NCI-H748 (cell line): ENCODE results near the gene CASP10.
A peak's percentile ranks its signal among the peaks of the same experiment; 100 is the strongest.
"Not testable (repeated sequence)": the region's sequence is repeated elsewhere in the genome, so short reads cannot be mapped to it uniquely, and the experiment has no call there.

ENCODE experiments used
- DNase-seq: peaks from one replicate; lab custom pipeline; 2025; ENCODE audit not compliant: unreplicated experiment; lab: John Stamatoyannopoulos, UW

Gene CASP10

GRCh38 chr2:201232467-201232815 lies 49.5 kb downstream of the CASP10 start:
- no peak for DNase-seq

- DNase-seq, result peak; percentile 92
These were observed 50.4 kb downstream of the CASP10 start for GRCh38 chr2:201233192-201233811.

- DNase-seq, result no peak
These were observed 51.1 kb downstream of the CASP10 start for GRCh38 chr2:201233812-201234662.

- no peak for DNase-seq
These were observed 51.8 kb downstream of the CASP10 start for GRCh38 chr2:201234663-201235135.

- peak; percentile 65 for DNase-seq
These were observed 53.2 kb downstream of the CASP10 start for GRCh38 chr2:201235860-201236811.

- DNase-seq, result no peak
These were observed 54.7 kb downstream of the CASP10 start for GRCh38 chr2:201237486-201238123.

GRCh38 chr2:201239167-201239935 lies 56.4 kb downstream of the CASP10 start:
- not testable (repeated sequence) for DNase-seq

- DNase-seq, result no peak
These were observed 59.8 kb downstream of the CASP10 start for GRCh38 chr2:201242571-201243277.

- DNase-seq, result no peak
These were observed 61.9 kb downstream of the CASP10 start for GRCh38 chr2:201244829-201245228.

- no peak for DNase-seq
These were observed 63.3 kb downstream of the CASP10 start for GRCh38 chr2:201246280-201246679.

GRCh38 chr2:201248288-201248844 lies 65.4 kb downstream of the CASP10 start:
- DNase-seq, result no peak

- no peak for DNase-seq
These were observed 66.9 kb downstream of the CASP10 start for GRCh38 chr2:201249889-201250288.

GRCh38 chr2:201250741-201251140 lies 67.8 kb downstream of the CASP10 start:
- DNase-seq, result no peak

GRCh38 chr2:201254081-201254730 lies 71.3 kb downstream of the CASP10 start:
- no peak for DNase-seq

- no peak for DNase-seq
These were observed 72.6 kb downstream of the CASP10 start for GRCh38 chr2:201255408-201256033.

GRCh38 chr2:201256082-201256481 lies 73.1 kb downstream of the CASP10 start:
- DNase-seq, result no peak

- no peak for DNase-seq
These were observed 74.5 kb downstream of the CASP10 start for GRCh38 chr2:201257381-201257955.
